Activated CD4-positive, alpha-beta T cell treated with anti-CD3 and anti-CD28 coated beads, Interleukin-2, amount 50 U/mL, for 16 hours (primary cell): ENCODE data around the gene NRG2.

Experiments
- DNase-seq: peaks from one replicate; pipeline ENCODE4 v3.0.0-alpha.2; 2020

NRG2 gene

DNA sequence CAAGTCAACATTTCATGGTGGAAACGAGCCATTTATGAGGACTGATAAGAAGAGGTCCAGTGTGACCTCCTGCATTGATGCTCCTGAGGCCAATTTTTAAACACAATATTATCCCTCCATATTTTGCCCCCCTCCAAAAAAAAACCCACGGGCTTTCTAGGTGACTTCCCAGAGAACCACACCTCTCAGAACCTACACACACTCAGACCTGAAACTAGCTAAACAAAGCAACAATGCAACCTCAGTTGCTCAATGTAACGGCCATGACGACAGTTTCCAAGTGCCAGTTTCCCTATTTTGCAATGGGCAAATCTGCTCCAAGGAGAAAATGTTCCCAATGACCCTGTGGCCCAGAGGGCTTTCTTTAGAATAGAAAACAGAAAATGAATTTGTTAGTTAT lies 3.5 kb downstream of the NRG2 start:
- no peak for DNase-seq

GRCh38 chr5:140038373-140038957 lies 4.6 kb downstream of the NRG2 start:
- DNase-seq, result no peak

DNA sequence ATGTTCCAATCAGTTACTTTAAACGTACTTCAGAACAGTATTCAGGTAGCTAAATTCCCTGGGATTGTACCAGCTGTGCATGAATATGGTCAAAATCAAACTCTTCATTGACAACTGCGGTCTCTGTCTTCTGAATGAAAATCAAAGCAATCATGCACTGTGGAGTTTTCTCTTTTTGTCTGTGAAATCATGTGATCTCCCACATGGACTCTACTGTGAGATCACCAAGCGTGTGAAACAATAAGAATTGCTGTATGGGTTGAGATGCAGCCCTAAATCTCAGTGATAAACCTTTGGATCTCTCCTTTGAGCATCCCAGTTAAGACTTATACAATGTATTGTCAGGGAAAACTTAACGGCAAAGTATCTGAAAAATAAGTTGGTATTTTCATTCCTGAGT lies 6.1 kb downstream of the NRG2 start:
- DNase-seq, result no peak

GRCh38 chr5:140035881-140036280 lies 7.2 kb downstream of the NRG2 start:
- DNase-seq, result no peak

GRCh38 chr5:140033037-140033760 lies 9.9 kb downstream of the NRG2 start:
- no peak for DNase-seq

DNA sequence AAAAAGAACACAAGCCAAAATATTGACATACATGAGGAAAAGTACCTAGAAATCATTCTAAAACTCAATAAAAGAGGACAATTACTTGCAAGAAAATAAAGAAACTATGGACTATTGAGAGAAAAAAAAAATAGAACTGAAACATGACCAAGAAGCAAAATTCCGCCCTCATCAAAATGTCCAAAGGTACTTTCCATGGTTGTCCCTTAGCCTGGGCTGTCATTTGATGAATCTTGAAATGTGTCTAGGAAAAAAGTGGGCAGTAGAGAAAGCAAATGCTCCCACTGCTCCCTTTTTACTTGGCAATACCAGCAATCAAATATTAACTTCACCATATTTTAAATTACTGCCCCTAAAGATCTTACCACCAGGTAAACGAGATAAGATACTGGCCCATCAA lies 10.8 kb downstream of the NRG2 start:
- DNase-seq, result no peak

DNA sequence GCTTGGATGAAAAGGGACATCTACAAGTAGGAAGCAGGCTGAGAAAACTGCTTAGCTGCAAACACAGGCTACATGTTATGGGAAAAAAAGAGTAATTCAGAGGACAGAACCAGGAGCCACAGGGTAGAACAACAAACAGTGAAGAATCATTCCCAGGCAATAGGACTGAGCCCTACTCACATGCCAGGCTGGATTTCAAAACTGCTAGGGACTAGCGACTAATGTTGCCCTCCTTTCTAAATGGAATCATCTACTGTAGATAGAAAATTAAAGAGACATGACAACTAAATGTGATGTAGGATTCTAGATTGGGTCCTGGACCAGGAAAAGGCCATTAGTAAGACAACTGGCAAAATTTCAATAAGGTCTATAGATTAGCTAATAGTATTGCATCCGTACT lies 15.3 kb downstream of the NRG2 start:
- no peak for DNase-seq

GRCh38 chr5:140025736-140026135 lies 17.4 kb downstream of the NRG2 start:
- no peak for DNase-seq

DNA sequence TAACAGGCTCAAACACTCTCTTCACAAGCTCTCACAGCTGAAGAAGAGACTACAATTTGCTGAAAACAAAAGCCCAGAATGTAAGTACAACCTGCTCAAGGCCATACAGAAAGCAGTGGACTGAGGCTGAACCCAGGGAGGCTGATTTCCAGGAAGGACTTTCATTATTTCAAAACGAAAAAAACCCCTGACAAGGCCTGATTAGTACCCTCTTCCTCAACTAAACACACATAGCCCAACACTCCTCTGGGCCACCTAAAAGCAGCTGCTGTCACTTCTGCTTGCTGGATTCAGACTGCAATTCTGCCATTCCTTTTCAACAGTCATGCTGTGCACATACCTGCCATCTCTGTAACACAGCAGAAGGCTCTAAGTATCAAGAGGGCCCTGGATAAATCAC lies 18.2 kb downstream of the NRG2 start:
- no peak for DNase-seq

DNA sequence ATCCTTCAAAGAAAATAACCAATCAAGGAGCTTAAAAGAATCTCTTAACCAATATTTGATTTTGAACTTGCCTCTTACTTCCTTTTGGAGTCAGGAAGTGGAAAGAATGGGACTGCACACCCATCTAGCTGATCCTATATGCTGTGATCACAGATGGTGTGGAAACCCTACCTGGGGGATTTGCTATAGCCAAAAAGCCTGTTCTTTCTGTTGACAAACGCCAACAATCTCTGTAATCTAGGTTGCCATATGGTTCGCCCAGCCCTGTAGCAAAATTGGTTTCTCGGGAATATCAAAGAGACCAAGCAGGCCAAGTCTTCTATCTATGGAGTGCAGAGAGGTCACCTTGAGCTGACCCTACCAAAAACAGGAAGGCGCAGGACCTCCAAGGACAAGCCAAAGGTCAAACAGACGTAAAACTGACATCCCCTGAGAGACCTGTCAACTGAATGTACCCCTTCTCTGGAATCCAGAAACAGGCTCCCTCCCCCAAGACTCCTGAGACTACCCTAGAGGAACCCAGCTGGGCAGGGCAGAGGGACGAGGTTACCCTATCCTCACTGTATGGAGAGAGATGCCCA lies 19.4 kb downstream of the NRG2 start:
- DNase-seq, result no peak

DNA sequence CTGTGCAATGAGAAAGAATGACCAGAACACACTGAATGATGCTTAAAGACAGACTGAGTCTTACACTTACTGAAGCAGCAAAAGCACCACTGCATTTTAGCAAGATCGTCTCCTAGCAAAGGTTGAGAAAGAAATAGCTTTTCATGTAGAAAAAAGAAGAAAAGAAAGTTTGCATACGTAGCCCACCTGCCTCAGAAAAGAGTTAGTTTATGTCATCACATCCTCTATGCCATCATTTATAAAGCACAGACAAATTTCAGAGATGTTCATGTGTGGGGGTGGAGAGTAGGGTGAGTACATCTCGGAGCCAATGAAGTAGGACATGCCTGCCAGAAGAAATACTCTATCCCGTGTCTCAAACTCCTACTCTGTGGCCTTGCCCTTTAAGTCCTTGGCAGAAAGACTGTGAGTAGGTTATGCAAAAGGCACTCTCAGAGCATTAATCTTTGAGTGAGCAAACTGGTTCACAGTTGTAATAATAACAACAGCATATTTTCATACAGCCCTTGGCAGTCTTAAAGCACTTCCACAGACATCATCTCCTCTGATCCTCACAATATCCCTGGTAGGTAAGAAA lies 22.4 kb downstream of the NRG2 start:
- no peak for DNase-seq

DNA sequence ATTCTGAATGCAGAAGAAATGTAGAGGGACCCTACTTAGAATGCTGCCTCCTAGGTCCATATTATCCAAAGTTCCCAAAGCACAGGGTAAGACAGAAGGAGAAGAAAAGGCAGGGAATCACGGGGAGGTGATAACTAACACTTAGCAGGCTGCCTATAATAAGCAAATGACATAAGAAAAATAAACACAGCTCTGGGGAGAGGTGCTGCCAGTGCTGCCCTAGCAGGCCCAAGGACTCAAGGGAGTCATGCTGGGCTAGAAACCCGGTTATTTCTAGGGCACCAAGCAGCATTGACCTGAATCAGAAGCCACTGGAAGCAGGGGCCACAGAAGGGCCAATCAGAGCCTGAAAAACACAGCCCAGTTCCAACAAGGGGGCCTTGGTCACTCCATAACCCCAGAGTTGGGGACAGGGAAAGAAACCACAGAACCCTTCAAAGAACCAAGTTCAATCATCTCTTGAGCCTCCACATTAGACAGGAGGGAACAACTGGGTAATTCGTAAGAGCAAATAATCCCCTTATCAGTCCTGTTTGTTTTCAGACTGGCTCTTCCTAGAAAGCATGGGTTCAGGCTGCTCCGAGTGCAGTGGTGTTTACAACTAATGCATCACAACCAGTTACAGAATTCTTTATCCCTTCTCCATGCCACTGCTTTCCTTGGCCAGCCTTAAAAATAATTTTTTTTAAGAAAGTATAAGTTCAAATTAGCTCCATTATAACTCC lies 24.0 kb downstream of the NRG2 start:
- DNase-seq, result no peak

GRCh38 chr5:140018517-140018916 lies 24.6 kb downstream of the NRG2 start:
- DNase-seq, result no peak

DNA sequence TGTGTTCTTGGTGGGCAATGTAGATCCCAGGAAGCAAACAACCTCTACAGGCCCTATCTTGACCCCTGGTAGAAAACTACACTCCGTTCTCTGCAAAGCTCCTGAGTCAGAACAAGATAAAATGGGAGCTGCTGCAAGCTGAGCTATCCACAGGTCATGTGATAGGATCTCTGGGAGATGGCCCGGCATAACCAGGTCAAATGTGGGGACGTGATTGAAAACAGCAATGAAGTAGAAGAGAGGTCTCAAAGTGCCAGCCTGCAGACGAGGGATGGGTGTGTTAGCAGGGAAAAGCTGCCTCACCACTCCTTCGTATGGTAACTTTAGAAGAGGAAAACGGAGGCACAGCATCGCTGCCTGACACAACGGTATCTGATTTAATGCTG lies 25.0 kb downstream of the NRG2 start:
- no peak for DNase-seq

GRCh38 chr5:140017397-140018095 lies 25.6 kb downstream of the NRG2 start:
- DNase-seq, result no peak

GRCh38 chr5:140015706-140016105 lies 27.4 kb downstream of the NRG2 start:
- no peak for DNase-seq

DNA sequence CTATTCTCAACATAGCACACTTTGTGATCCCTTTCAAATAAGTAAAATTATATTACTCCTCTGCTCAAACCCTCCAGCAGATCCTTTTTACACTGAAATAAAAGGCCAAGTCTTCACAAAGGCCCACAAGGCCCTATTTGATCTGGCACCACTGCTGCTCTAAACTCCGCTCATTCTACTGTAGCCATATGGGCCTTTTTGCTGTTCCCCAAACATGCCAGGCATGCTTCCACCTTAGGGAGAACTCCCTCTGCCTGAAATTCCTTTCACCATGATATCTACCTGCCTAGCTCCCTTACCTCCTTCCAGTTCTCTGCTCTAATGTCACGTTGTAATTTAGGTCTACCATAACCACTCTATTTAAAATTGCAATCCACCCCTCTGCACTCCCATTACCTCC lies 28.3 kb downstream of the NRG2 start:
- DNase-seq, result no peak

GRCh38 chr5:140013536-140013935 lies 29.6 kb downstream of the NRG2 start:
- DNase-seq, result no peak

DNA sequence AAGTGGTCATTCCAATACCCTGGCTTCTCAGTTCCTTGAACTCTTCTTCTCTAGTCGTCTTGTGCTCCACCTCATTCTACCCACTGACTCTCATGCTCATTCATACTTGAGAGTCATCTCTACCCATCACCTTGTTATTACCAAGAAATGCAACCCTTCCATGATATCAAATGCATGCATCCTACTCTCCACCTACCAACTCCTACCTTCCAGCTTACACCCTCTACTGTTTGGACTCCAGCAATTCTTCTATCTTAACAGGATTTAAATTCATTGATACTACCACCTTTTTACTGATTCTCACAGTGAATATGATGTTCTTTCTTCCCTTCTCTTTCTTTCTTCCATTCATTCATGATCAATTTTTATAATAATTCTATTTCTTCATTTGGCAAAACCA lies 30.7 kb downstream of the NRG2 start:
- DNase-seq, result no peak

- no peak for DNase-seq
These were observed 31.7 kb downstream of the NRG2 start for GRCh38 chr5:140011297-140011802.

GRCh38 chr5:140010798-140011197 lies 32.3 kb downstream of the NRG2 start:
- no peak for DNase-seq

DNA sequence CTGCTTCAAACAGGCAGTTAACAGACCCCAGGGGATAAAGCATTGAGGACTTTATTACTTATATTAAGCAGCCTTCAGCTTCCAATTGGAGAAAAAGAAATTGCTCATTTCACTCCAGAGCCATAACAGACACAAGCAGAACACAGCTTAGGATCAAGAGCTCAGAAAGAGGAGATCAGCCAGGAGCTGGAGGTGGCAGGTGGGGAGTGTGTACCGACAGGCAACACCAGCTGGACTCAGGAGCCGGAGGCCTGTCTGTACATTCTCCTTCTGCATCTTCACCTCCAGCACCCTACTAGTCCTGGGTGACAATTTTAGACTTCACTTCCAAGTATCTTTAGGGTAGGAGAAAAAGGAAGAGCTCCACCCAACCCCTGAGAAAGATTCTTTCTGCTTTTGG lies 35.8 kb downstream of the NRG2 start:
- no peak for DNase-seq

DNA sequence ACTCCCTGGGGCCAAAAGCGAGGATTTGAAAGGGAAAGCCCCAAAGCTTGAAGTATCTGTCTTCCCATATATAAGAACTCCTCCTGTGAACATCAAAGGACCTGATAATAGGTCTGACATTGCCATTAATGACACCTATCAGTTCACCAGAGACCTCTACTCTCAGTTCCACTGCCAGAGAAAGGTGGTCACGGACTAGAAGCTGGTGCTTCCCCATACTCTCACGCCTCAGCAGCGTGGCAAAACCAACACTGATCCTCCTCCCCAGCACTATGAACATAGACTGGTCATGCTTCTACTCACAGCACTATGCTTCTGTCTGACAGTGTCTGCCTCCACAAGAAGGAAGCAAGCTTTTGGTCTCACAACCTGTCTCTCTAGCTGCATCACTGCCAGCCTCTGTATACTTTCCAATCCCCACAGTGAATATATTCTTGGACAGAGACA lies 37.9 kb downstream of the NRG2 start:
- DNase-seq, result no peak
